Islet precursor cell (in vitro differentiated cells): ENCODE results near the gene PAX4.

Experiments used
- DNase-seq: peaks from one replicate; pipeline ENCODE4 v3.0.0-alpha.2; 2018

Gene PAX4

DNA sequence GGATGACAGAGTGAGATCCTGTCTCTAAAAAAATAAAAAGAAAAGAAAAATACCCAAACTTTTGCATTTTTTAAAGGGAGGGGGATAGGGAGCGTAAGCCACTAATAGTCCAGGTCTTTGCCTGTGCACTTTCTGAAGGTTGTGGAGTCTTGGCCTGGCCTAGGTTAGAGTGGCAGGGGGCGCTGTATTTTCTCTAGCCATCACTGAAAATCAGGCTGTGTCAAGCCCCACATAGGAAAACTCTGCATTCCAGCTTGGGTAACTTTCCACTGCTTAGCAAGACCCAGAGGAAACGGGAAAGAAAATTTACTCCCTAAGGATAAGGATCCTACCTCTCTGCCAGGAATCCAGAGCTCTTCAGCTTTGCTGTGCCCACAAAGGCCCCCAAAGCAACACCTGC, 10.5 kb upstream of the PAX4 start:
- peak; percentile 69 for DNase-seq

DNA sequence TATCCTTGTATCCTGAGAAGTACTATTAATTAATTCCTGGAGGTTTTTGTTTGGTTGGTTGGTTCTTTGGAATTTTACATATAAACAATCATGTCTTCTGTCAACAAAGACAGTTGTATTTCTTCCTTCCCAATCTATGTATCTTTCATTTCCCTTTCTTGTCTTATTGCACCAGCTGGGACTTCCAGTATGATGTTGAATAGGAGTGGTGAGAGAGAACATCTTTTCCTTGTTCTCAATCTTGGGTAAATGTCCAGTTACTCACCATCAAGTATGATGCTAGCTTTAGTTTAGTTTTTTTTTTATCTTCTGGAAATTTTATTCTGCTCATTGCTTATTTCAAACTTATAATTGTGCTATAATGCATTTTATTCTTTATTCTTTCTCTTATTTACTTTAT, 7.4 kb upstream of the PAX4 start:
- DNase-seq: no peak

DNA sequence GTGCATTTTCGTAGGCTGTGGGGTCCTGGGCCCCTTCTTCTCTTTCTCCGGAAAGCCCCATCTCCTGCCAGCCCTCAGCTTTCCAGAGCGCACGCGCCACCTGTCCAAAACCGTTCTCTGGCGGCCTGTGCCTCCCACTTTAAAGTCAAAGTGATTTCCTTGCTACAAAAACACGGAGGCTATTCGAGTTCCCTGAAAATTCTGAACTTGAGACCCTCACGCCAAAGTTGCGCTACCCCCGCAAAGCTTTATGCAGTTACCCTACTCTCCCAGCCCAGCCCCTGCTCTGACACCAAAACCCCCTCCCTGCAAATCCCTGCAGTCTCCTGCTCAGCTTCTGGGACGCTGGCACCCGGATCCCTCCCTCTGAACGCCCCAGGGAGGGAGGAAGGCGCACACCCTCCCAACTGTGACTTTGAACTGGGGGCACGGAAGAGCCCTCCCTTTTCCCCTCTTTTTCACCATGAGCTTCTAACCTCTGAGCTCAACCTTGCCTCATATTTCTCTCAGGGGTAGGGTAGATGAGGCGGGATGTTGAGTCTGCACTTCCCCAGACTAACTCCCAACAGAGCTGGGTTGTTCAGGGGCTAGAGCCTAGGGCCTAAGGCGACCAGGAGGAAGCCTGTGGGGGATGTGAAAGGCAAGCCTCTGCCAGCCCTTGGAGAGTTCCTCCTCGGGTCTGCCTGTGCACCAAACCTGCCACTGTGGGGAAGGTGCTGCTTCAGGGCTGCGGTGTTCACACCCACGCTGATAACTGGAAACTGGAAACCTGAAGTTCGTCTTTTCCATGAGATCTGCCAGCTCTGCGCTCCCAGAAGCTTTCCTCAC, 2.7 kb upstream of the PAX4 start:
- DNase-seq: no peak

DNA sequence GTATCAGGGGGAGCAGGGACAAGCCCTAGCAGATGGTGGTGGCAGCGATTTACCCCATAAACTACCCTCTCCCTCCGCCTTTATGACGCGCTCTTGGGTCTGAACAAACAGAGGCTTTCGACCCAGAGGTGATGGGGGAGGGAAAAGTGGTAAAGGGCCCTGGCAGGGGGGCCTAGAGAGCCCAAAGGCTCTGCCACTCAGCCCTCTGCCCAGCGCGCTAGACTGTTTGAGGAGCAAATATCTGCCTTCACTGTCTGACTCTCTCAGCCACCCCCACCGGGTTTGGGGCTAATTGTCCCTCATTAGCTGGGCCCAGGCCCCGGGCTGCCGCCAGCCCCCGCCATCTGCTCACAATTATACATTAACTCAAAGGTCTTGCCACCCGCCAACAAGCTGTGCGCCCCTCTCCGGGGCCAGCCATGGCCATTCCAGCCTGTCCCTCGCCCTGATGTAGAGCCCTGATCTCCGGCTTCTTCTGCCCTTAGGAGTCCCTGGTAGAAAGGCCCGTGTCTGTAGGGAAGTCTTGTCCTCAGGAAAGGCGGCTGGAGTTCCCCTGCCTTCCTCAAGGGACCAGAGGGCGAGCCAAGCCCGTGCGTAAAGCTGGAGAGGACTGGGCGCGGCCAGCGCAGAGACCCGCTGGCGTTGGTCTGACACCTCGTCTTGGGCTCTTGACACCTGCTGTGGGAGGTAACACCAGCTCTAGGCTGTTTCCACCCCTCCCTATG, 1.9 kb upstream of the PAX4 start:
- DNase-seq: no peak

DNA sequence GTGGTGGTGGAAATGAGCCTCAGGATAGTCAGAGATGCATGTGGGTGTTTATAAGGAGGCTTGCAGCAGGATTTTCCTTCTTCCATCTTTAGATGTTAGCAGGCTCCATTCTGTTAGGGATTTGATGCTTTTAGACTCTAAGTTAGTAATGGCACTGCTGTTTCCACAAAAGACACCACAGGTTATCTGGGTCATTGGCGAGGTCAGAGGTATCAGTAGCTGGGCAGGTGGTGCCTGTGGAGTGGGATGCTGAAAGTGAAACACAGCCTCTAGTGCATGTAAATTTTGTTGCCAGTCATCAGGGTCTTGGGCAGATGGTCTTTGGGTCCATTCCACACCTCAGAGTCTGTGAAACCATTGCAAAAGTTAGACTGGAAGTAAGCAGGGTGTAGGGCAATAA, 833 bp upstream of the PAX4 start:
- DNase-seq: no peak

DNA sequence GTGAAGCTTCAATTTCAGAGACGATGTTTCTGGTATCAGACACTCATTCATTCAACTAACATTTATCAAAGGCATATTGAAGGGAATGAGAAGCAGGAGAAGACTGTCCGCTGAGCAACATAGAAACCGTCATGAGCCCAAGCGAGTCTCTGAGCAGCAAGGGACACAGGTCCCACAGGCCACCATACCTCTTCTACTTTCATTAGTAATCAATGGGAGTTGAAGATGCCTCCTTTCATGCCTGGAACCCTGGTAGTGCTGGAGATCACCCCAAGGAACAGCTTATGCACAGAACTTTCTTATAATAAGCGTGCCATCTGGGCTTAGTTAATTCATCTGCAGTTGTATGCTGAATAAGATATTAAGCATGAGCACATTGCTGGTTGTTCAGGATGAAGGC, 1.2 kb downstream of the PAX4 start:
- DNase-seq: no peak

DNA sequence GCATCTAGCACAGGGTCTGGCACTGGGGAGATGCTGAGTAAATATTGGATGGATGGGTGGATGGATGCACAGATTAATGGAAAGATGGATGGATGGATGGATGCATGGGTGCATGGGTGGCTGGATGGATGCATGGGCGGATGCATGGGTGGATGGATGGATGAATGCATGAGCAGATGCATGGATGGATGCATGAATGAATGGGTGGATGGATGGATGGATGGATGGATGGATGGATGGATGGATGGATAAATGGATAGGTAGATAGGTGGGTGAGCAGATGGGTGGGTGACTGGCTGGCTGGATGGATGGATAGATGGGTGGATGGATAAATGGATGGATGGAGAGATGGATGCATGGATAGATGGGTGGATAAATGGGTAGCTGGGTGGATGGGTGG, 5.7 kb downstream of the PAX4 start:
- no peak for DNase-seq

DNA sequence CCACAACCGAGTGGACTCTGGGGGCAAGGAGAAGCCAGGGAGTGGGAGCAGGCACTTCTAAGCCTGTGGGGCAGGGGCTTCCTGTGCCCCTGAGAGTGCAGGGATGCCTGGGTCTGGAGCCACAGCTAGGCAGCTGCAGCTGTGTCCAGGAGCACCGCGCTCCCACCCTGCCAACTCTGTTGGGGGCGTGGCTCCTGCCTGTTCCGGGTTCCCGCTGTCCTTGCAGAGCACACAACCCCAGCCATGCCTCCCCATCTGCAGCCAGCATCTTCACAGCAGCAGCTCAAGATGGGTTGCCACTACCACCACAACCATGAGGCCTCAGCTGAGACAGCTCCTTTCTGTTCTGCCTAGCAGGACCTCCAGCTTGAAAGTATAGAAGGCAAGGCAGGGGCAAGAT, 8.6 kb downstream of the PAX4 start:
- DNase-seq: no peak

DNA sequence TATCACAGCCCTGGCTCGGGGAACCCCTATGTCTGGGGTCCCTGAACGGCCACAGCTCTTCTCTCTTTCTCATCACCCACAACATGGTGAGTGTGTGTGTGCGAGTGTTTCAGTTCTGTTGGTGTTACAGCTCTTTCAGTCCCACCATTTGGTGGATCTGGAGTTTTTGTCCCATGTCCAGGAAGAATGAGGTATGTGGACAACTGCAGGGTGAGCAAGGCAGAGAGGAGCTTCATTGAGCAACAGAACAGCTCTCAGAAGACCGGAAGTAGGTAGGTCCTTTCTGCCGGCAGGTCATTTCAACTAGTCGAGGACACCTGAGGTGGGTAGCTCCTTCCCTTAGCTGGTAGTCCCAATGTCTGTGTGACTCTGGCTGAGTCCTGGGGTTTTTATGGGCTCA, 9.5 kb downstream of the PAX4 start:
- no peak for DNase-seq

DNA sequence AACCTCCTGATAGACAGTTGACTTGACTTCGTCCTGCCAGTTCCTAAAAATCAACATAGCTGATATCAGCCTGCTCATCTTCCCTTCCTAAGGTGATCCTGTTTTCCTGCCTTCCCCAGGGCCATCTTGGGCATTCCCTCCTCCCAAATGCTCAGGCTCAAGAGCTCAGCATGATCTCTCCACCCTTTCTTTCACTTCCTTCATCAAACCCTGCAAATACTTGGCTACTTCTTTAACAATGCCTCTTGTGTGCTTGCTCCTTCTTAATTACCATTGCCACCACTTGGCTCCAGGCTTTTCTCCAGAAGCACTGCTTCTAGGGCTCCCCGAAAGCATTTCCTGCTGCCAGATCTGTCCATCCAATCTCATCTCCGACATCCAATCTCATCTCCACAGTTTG, 17.1 kb downstream of the PAX4 start:
- DNase-seq: no peak

DNA sequence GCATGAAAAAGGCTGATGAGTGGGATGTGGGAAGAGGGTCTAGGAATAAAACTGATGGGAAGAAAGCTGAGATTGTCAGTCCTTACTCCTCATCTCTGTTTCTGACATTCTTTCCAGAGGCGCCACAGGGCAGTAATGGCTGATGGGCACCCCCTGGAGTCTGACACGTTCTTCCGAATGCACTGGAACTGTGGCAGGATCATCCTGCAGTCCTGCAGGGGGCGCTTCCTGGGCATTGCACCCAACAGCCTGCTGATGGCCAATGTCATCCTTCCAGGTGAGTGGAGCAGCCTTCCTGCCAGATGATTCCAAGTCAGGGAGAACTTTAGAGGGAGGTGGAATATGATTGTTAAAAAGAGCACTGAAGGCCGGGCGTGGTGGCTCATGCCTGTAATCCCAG, 19.6 kb downstream of the PAX4 start:
- DNase-seq: peak; percentile 73

DNA sequence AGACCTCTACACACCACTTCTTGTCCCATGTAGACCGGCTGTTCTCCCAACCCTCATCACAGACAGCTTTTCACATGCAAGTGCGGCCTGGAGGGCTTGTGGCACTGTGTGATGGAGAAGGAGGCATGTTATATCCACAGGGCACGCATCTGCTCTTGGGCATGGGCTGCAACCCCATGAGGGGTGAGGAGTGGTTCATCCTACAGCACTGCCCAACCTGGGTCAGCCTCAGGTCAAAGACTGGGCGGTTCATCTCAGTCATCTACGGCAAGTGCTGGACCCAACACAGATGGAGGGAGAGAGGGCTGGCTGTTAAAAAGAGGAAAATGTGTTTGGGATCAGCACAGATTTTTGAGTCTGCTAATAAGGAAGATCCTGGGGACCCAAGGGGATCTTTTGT, 22.2 kb downstream of the PAX4 start:
- DNase-seq: no peak

DNA sequence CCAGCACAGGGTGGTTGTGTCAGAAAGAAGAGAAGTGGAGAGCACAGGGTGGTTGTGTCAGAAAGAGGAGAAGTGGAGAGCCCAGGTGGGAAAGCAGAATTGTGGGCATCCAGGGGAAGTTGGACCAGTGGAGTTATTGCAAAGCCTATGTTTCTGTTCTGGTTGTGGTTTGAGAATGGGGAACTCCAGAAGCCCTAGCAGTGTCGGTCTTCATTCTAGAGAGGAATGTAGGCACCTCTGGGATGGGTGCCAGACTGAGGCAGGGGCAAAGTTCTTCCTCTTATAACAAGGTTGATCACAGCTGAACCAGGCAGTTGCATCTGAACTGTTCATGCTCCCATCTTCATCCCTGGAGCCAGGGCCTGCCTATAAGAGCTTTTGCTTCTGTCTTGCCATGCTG, 23.5 kb downstream of the PAX4 start:
- no peak for DNase-seq

DNA sequence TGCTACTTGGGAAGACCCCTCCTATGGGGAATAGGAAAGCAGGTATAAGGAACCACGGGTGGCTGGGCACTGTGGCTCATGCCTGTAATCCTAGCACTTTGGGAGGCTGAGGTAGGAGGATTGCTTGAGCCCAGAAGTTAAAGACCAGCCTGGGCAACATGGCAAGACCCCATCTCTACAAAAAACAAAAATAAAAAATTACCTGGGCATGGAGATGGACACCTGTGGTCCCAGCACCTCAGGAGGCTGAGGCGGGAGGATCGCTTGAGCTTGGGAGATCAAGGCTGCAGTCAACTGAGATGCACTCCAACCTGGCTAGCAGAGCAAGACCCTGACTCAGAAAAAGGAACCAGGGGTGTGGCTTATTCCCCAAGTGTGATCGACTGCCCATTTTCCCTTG, 25.4 kb downstream of the PAX4 start:
- DNase-seq: no peak

DNA sequence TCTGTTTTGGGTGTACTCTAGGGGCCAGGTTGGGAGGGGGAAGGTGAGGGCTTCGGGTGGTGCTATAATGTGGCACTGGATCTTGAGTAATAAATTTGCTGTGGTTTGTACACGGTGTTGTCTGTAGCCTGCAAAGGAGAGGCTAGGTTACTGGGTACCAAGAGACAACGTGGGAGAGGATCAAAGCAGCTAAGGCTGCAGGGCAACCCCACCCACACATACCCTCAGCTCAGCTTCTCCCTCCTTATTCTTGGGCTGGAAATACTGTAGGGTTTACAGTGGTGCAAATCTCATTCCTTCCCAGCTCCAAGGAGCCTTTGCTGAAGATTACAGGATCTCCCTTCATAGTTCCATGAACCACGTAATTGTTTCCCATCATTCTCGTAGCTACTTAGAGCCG, 26.4 kb downstream of the PAX4 start:
- no peak for DNase-seq

DNA sequence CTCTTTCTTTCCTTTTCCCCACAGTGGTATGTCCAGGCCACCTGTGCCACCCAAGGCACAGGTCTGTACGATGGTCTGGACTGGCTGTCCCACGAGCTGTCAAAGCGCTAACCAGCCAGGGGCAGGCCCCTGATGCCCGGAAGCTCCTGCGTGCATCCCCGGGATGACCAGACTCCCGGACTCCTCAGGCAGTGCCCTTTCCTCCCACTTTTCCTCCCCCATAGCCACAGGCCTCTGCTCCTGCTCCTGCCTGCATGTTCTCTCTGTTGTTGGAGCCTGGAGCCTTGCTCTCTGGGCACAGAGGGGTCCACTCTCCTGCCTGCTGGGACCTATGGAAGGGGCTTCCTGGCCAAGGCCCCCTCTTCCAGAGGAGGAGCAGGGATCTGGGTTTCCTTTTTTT, 26.8 kb downstream of the PAX4 start:
- no peak for DNase-seq

DNA sequence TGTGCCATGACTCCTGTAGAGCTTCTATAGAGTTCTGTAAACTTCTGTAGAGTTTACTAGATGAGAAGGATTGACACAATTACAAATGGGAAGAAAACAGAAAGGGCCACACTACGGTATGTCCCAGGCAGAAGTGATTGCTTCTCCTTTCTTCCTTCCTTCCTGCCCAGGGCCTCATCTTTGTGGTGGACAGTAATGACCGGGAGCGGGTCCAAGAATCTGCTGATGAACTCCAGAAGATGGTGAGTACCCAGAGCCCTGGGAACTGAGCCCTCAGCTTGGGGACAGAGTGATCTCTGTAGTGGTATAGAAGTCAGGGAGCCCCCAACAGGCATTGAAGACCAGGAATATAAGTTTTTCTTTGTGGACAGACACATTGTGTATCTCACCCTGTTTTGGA, 28.0 kb downstream of the PAX4 start:
- no peak for DNase-seq

DNA sequence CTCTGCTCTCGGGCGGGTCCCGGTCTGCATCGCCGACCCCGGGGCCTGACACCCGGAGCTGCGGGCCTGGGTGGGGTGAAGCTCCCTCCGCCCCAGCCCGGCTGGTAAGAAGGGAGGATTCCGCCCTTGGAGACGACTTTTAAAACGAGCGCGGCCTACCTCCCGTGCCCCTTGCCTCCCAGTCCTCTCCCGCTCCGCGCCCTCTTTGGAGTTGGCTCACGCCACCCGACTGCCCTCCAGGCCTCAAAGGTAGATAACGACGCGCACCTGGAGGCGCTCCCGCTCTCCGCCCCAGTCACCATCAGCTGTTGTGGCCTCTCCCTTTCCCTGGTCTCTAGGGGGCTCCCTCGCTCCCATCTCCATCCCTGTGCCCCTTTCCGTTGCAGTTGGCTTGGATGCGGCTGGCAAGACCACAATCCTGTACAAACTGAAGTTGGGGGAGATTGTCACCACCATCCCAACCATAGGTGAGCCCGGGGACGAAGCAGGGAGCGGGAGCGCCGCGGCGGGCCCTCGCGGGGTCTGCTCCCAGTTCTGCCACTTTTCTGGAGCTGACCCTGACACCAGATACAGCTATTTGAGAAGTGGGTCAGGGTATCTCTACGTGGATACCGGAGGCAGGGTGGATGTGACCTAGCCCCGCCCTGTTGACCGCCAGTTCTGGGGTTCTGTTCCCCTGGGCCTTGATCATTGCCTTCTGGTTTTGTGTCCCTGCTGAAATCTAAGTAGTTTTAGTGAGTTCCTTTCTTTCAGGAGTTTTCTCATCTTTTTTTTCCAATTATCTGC, 29.1 kb downstream of the PAX4 start:
- DNase-seq: peak; percentile 88

DNA sequence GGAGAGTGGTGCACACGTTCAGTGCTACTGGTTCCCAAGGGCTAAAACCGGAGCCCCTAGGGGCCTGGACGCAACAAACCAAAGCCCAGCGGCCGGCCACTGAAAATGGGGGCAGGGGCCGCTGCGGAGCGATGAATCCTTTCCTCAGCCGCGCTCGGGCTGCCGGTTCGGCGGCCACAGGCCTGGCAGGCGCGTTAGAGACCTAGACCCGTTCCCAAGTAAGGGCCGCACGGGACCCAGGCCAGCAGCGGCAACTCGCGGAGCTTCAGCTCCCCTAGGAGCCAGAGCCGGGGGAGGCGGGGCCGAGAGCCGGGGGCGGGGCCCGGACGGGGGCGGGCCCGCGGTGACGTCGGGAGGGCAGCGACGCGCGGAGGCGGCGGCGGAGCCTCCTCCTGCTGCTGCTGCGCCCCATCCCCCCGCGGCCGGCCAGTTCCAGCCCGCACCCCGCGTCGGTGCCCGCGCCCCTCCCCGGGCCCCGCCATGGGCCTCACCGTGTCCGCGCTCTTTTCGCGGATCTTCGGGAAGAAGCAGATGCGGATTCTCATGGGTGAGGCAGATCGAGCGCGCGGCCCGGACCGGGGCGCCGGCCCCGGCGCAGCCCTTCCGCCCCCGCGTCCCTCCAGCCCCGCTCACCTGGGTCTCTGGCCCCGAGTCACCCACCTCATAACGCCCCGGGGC, 29.8 kb downstream of the PAX4 start, which contains the start of gene ARF5:
Gene ARF5 (plus strand): TSS at position 393 of the 678 bp plus-strand sequence. CDS start 88 bp downstream, at position 481.
- peak; percentile 94 for DNase-seq

DNA sequence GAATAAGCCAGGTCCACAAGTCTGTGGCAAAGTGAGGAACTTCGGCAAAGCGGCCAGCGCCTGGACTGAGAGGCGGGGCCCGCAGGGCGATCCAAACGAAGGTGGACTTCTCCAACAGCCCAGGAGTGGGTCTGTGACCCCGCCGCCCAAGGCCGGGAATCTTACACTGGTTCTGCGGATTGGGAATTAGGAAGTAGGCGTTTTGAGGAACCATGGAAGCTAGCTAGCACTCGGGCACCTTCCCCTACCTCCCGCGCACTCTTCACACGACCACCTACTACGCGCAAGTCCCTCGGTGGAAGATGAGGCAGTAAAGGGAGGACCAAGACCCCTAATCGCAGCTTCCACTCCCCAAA, 30.3 kb downstream of the PAX4 start:
- no peak for DNase-seq

DNA sequence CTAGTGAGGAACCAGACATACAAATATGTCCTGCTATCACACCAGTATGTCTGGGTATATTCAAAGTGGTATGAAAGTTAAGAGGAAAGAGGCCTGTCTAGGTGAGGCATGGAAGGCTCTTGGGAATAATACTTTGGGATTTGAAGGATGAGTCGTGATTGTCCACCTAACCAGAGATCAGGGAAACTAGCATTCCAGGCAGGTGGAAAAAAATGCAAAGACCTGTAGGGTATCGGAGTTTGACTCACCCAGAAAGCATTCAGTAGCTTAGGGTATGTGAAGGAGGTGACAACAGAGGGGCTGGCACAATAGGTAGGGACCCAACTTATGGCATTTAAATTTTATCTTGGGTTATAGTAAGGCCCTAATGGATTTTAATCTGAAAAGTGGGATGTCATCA, 31.6 kb downstream of the PAX4 start:
- DNase-seq: no peak

DNA sequence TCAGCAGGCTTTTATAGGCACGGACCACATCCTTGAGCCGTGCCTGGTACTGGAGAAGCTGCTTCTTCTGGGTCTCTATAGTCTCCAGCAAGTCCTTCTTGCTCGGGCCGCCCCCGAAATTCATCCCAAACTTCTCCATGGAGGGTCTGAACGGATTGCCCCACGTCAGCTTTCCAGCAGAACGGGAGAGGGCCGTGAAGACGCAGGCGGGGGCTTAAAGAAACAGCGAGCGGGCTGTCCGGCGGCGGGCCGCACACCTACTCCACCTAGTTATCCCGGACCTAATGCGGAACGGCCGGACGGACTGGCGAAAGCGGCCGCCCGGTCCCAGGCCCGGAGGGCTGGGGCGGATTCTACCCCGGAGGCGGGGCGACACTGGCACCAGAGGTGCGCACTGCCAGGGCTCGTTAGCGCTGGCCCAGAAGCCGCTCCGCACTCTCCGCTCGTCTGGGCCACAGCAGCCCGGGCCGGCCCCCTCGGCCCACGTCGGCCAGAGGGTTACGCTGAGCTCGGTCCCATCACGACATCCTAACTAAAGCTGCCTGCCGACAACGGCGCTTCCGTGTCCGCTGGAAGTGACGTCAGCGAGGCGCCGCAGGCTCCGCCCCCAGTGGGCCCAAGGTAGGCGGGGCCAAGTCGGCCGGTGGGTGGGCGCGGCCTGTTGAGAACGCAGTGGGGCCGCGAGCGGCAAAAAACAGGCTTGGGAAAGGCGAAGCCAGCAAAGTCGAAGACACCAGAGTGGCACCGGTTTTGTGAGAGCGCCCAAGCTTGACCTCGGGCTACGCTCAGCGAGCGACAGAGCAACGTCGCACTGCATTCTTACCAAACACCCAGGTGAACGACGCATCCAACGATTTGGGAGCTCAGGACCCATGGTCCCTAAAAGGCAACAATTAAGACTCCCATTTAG, 32.6 kb downstream of the PAX4 start, which contains the start of gene GCC1:
Gene GCC1 (minus strand): TSS at position 553 of the 910 bp plus-strand sequence. CDS start 414 bp downstream, at position 139.
- peak; percentile 96 for DNase-seq
